Vagina (tissue), 2 donors: ENCODE measurements around the gene TSHZ1. TPM values are rescaled to one million over a fixed set of nuclear protein-coding genes. Genes with fewer than 3 reads are reported as not detected.

Source experiments
- DNase-seq, 2 donors: peaks; one replicate each; pipeline ENCODE4 v3.0.0-alpha.2; 2017; ENCODE audit errors: extremely low spot score in 2 of 2
- H3K27ac ChIP-seq: fragments of 200-600 bp; sonication (generic); one replicate; pipeline ENCODE4 v1.5.1; 2019
- H3K27me3 ChIP-seq: fragments of 200-600 bp; sonication (generic); one replicate; pipeline ENCODE4 v1.5.1; 2019
- H3K36me3 ChIP-seq, 2 donors: fragments of 200-600 bp; sonication (generic); one replicate each; pipeline ENCODE4 v1.5.1; 2017 to 2019
- H3K4me1 ChIP-seq: fragments of 200-600 bp; sonication (generic); one replicate; pipeline ENCODE4 v1.5.1; 2019
- H3K4me3 ChIP-seq, 2 donors: fragments of 200-600 bp; sonication (generic); 1 replicate in 1 of 2; 2 replicates in 1 of 2; pipeline ENCODE4 v1.5.1; 2016 to 2019
- H3K9me3 ChIP-seq: fragments of 200-600 bp; sonication (generic); one replicate; pipeline ENCODE4 v1.5.1; 2019
- POLR2A ChIP-seq, 2 donors: fragments of 450-650 bp; IDR thresholded peaks; one replicate each; pipeline ENCODE4 v1.6.1; 2017; ENCODE audit warnings: antibody characterized with exemption in 2 of 2, mild to moderate bottlenecking in 2 of 2, moderate library complexity in 2 of 2
- POLR2AphosphoS5 ChIP-seq, 2 donors: sonication (generic); formaldehyde crosslinking; IDR thresholded peaks; one replicate each; pipeline ENCODE4 v1.9.0; 2017; ENCODE audit warnings: antibody characterized with exemption in 2 of 2, mild to moderate bottlenecking in 2 of 2, low read depth in 1 of 2; ENCODE audit not compliant: insufficient read depth in 1 of 2
- intact Hi-C: fragments of 100-400 bp; cut with DNase I; formaldehyde crosslinking; loops from one replicate; pipeline ENCODE4 v1.15.1; 2023
- total RNA-seq: library from RNA; depleted of rRNA; stranded (reverse); fragments of >200 nt; gene quantifications from one replicate; pipeline ENCODE4 v1.2.3, GENCODE V29; 2016
- TF ChIP-seq, protein P1 (sequence below), 3 experiments: fragments of 450-650 bp in 2 of 3; fragments of 200-600 bp in 1 of 3; sonication (generic) in 1 of 3; IDR thresholded peaks; one replicate each; pipeline ENCODE4 v1.5.1; 2017 to 2019; ENCODE audit warnings: antibody characterized with exemption in 3 of 3, mild to moderate bottlenecking in 2 of 3, moderate library complexity in 2 of 3

Gene TSHZ1
- total RNA-seq, 1 donor from 2014 or later: 23.3 TPM

DNA sequence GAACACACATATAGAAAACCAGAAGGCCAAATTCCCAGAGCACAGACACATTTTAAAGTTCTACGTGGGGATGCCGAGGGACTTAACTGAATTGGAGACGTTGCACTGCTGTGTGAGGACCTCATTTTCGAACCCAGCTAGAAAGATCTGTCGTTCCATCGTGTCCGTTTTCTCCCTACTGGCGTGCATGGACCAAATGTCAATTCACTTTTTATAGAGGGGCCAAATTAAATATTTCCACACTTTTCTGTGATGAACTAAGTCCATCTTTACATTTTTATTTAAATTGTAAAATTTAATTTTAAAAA lies 692 bp upstream of the TSHZ1 start:
- Histone ChIP-seq H3K4me3 (peak overlapping the region; percentile 74 to 82), H3K36me3 (no peaks in the 10 kb centered on the region), H3K27ac (peak overlapping the region; percentile 96), H3K4me1 (peaks cover 54% of the 10 kb centered on the region), H3K27me3 (no peaks in the 10 kb centered on the region), H3K9me3 (no peaks in the 10 kb centered on the region)
- intact Hi-C loops: loop anchor here (5.0 kb wide), 1 partner anchor 42 kb away; no protein-coding TSS in a partner anchor
- no peak for TF ChIP-seq POLR2AphosphoS5 (IDR thresholded peaks at IDR 0.05; ENCODE audit: insufficient read depth in 1 of 2, low read depth in 1 of 2)
- TF ChIP-seq, protein P1, sequence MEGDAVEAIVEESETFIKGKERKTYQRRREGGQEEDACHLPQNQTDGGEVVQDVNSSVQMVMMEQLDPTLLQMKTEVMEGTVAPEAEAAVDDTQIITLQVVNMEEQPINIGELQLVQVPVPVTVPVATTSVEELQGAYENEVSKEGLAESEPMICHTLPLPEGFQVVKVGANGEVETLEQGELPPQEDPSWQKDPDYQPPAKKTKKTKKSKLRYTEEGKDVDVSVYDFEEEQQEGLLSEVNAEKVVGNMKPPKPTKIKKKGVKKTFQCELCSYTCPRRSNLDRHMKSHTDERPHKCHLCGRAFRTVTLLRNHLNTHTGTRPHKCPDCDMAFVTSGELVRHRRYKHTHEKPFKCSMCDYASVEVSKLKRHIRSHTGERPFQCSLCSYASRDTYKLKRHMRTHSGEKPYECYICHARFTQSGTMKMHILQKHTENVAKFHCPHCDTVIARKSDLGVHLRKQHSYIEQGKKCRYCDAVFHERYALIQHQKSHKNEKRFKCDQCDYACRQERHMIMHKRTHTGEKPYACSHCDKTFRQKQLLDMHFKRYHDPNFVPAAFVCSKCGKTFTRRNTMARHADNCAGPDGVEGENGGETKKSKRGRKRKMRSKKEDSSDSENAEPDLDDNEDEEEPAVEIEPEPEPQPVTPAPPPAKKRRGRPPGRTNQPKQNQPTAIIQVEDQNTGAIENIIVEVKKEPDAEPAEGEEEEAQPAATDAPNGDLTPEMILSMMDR (IDR thresholded peaks at IDR 0.05): no peak
- no peak for TF ChIP-seq POLR2A (IDR thresholded peaks at IDR 0.05)
- peak in 1 of 2 donors; percentile 83 for DNase-seq

DNA sequence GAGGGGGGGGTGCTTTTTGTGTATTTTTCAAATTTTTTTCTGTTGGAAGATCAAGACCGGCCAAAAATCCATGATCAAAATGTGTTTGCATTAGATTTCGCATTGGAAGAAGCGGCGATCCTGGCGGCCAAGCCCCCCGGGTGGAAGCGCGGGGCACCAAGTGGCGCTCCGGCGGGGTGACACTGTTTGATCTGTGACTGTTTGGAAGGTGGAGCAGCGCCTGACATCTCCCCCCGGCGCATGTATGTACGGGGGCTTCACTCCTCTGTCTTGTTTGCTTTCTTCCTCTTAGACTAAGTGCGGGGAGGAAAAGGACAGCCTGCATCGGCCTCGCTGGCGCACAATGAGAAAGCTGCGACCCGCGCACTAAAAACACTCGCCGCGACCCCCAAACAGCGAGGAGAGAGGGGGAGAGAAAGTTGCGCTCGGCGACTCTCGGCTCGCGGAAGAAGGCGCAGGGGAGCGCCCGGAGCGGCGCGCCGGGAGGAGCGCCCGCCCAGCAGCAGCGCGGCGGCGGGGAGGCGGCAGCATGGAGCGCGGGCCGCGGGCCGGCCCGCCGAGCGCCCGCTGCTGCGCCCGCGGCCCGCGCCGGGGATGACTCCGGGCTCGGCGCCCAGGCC lies 515 bp downstream of the TSHZ1 start:
- Histone ChIP-seq H3K27ac (peak overlapping the region; percentile 96), H3K9me3 (no peaks in the 10 kb centered on the region), H3K27me3 (no peaks in the 10 kb centered on the region), H3K4me3 (peak overlapping the region; percentile 74 to 82), H3K4me1 (peaks cover 61% of the 10 kb centered on the region), H3K36me3 (no peaks in the 10 kb centered on the region)
- peak in 1 of 2 donors; percentile 84 for DNase-seq
- TF ChIP-seq, protein P1 (IDR thresholded peaks at IDR 0.05): no peak
- peak in 1 of 2 donors; percentile 56 for TF ChIP-seq POLR2AphosphoS5 (IDR thresholded peaks at IDR 0.05; ENCODE audit: insufficient read depth in 1 of 2, low read depth in 1 of 2)
- intact Hi-C loops: loop anchor here (5.0 kb wide), 1 partner anchor 41 kb away; no protein-coding TSS in a partner anchor

DNA sequence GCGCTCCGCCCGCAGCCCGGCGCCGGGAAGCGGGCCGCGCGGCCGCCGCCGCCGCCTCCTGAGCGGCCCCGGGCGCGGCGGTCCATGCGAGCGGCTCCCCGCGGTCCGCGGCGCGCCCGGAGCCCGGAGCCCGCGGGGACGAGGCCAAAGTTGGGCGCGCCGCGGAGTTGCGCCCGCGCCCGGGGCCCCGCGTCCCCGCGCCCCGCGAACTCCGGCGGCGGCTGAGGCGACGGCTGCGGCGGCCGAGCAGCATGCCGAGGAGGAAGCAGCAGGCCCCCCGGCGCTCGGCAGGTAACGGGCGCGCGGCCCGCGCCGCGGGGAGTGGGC lies 992 bp downstream of the TSHZ1 start:
- no peaks in the 10 kb centered on the region for H3K9me3 ChIP-seq
- no peak for DNase-seq
- TF ChIP-seq POLR2AphosphoS5 (IDR thresholded peaks at IDR 0.05; ENCODE audit: insufficient read depth in 1 of 2, low read depth in 1 of 2) (no peak), POLR2A (IDR thresholded peaks at IDR 0.05) (no peak)
- TF ChIP-seq, protein P1 (IDR thresholded peaks at IDR 0.05): no peak
- peaks cover 65% of the 10 kb centered on the region for H3K4me1 ChIP-seq
- no peaks in the 10 kb centered on the region for H3K27me3 ChIP-seq
- H3K4me3 ChIP-seq: peak overlapping the region; percentile 74 to 91
- peak overlapping the region; percentile 94 for H3K27ac ChIP-seq
- intact Hi-C loops: loop anchor here (5.0 kb wide), 1 partner anchor 41 kb away; no protein-coding TSS in a partner anchor
- no peaks in the 10 kb centered on the region for H3K36me3 ChIP-seq

DNA sequence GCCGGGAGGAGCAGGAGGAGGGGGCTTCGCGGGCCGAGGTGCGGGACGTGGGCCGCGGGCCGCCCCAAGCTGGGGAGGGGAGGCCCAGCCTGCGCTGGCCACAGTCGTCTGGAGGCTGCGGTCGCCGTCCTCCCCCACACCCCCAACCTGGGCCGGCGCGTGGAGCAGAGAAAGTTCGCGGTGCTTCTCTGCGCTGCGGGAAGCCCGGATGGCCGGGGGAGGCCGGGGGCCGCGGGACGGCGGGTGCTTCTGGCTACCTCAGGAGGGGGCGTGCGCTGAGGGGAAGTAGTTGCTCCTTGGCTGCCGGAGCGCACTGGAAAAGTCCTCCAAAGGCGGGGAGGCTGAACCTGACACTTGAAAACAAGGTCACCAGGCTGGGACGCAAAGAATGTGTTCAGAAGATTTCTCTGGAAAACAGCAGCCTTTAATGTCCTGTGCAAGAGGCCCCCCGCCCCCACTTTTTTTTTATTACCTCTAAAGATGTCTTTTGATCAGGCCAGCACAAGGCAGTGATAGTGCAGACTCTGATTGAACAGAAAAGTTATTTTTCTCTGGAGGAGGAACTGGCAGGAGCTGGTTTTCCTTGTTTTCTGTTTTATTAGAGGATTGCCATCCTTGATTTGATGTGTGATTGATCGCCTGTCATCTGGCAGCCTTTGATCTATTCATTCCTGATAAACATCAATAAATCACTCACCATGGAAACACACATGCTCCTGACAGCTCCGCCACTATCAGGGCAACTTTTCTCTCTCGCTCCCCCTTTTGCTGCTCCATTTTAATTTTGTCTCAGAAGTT lies 1.6 kb downstream of the TSHZ1 start:
- intact Hi-C loops: loop anchor here (5.0 kb wide), 1 partner anchor 40 kb away; no protein-coding TSS in a partner anchor
- peak in 1 of 2 donors; percentile 84 for DNase-seq
- Histone ChIP-seq H3K9me3 (no peaks in the 10 kb centered on the region), H3K27ac (peak overlapping the region; percentile 94), H3K4me3 (peak overlapping the region; percentile 74 to 91), H3K4me1 (peaks cover 65% of the 10 kb centered on the region), H3K27me3 (no peaks in the 10 kb centered on the region), H3K36me3 (no peaks in the 10 kb centered on the region)
- TF ChIP-seq POLR2A (IDR thresholded peaks at IDR 0.05): no peak
- TF ChIP-seq POLR2AphosphoS5 (IDR thresholded peaks at IDR 0.05; ENCODE audit: insufficient read depth in 1 of 2, low read depth in 1 of 2): peak in 1 of 2 donors; percentile 36
- TF ChIP-seq, protein P1 (IDR thresholded peaks at IDR 0.05): no peak

DNA sequence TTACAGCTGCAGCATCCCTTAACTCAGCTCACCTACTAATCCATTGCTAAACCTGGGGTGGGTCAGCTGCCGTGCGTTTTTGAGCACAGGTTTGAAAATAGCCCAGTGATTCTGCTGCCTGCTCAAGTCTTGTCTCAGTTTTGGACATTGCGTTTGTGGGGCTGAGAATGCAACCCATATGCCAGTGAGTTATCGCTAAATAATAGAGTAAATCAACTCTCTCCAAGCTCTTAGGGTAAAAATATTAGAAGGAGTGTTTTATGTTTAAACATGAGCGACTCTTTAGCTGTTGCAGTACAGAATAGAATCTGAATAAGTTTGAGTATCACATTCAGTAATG lies 2.1 kb downstream of the TSHZ1 start:
- intact Hi-C loops: loop anchor here (5.0 kb wide), 1 partner anchor 40 kb away; no protein-coding TSS in a partner anchor
- H3K4me1 ChIP-seq: peaks cover 62% of the 10 kb centered on the region
- H3K27ac ChIP-seq: peak overlapping the region; percentile 94
- H3K9me3 ChIP-seq: no peaks in the 10 kb centered on the region
- TF ChIP-seq POLR2AphosphoS5 (IDR thresholded peaks at IDR 0.05; ENCODE audit: insufficient read depth in 1 of 2, low read depth in 1 of 2) (no peak), POLR2A (IDR thresholded peaks at IDR 0.05) (no peak)
- TF ChIP-seq, protein P1 (IDR thresholded peaks at IDR 0.05): no peak
- DNase-seq: peak in 1 of 2 donors; percentile 80
- H3K36me3 ChIP-seq: no peaks in the 10 kb centered on the region
- no peaks in the 10 kb centered on the region for H3K27me3 ChIP-seq
- peak overlapping the region; percentile 74 to 91 for H3K4me3 ChIP-seq
